SHP77 (cell line): ENCODE data around the gene TSPO.
A peak's percentile ranks its signal among the peaks of the same experiment; 100 is the strongest.
"Not testable (repeated sequence)": the region's sequence is repeated elsewhere in the genome, so short reads cannot be mapped to it uniquely, and the experiment has no call there.

Source experiments
- DNase-seq, 2 experiments: peaks; one replicate each; lab custom pipeline; 2025; lab: John Stamatoyannopoulos, UW

Gene TSPO

DNA sequence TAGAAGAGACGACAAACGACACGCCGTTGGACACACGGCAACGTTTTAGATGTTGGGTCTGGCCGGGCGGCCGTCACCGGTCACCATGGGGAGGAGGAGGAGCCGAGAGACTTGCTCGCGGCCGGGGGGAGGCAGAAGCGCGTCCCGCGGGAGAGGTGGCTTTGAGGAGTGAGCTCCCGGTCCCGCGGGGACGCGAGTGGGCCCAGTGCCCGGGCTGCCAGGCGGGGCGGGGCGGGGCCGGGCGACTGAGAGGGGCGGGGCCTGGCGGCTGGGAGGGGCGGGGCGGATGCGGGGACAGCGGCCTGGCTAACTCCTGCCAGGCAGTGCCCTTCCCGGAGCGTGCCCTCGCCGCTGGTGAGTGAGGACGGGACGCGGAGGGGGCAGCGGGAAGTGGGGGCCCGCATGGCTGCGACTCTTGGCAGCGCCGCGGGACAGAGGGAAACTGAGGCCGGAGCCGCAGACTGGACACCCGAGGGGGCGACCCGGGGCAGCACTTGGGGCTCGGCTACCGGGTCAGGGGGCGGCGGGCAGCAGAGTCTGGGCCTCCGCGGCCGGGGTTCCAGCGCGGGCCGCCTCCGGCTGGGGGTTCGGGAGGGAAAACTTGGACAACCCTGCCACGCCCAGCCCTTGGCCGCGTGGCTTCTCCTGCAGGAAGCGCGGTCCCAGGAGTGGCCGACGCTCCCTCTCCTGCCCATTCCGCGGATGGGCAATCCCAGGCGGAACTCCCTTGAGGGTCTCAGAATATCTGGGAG, at the start of gene TSPO:
Gene TSPO (plus strand): TSS at position 309 of the 752 bp plus-strand sequence. CDS start 7,680 bp downstream, outside the sequence.
- DNase-seq: no peak

DNA sequence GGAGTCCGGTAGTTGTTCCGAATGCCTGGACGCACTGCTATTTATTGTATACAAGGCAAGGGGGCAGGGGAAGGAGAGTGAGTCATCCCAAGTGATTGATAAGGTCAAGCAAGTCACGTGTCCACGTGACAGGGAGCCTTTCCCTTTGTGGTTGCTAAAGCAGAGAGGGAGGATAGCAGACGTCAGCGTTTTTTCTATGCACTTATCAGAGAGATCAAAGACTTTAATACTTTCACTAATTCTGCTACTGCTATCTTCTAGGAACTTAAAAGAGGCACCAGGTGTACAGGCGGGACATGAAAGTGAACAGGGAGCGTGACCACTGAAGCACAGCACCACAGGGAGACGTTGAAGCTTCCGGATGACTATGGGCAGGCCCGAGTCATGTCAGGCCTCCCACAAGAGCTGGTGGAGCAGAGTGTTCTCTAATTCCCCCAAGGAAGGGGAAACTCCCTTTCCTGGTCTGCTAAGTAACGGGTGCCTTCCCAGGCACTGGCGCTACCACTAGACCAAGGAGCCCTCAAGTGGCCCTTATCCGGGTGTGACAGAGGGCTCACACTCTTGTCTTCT, 47.2 kb upstream of the TSPO start:
- DNase-seq: peak in 1 of 2 experiments; percentile 22

DNA sequence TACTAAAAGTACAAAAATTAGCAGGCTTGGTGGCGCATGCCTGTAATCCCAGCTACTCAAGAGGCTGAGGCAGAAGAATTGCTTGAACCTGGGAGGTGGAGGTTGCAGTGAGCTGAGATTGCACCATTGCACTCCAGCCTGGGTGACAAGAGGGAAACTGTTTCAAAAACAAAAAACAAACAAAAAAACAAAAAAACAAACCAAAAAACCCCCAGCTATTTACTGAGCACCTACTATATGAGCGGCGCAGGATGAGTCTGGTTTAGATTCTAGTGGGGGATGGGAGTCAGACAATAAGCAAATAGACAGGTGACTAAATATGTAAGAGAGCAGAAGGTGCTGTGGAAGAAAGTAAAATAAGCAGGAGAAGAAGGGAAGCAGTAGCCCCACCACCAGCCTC, 46.4 kb upstream of the TSPO start:
- not testable (repeated sequence) for DNase-seq

DNA sequence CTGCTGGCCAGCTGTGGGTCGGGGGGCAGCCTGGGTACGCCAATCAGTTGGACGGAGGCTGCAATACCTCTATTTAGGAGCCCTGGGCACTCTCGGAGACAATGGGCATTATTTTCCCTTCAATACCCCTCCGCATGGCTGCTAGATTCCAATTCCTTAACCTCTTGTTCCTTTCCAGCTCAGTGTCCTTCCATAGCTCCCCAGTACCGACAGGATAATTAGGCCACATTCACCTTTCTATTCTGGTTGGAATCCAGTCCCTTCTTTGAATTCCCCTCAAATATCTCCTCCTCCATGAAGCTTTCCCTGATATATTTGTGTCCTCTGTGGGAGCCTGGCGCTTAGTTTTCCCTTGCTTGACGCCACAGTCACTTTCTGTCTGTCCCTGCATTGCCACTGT, 45.1 kb upstream of the TSPO start:
- no peak for DNase-seq

DNA sequence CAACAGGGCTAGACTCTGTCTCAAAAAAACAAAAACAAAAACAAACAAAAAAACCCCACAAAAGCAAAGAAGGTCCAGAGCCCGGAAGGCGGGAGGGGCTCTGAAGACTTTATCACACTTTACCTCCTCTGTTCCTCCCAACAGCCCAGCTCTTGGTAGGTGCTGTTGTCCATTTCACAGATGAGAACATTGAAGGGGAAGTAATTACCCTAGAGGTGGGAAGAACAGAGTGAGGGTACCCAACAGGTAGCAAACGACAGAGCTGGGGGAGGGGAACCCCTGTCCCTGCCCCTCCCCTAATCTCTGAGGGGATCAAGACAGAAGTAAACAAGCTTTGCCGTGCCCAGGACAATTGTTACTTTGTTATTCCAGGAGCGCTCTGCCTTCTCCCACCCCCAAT, 41.8 kb upstream of the TSPO start:
- DNase-seq: no peak

DNA sequence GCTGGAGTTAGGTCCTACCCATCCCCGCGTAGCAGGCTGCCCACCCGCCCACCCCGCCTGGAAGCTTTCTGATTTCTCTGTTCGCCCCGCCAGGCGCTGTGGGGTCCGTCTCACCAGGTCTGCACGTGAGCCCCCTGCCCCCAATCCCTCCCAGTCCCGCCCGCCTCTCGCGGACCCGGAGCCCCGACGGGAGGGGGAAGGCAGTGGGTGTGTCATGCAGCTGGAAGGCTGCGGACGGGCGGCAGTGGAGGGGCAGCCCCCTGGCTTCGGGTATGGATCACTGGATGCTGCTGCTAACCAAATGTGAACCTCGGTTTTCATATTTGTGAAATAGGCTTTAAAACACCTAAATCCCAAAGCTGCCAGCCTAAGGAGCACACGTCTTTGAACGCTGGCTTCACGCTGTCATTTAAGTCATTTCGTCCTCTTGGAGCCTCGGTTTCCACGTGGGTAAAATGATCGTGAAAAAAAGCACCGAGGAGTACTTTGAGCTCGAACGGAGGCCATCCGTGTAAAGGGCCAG, 41.4 kb upstream of the TSPO start:
- no peak for DNase-seq

DNA sequence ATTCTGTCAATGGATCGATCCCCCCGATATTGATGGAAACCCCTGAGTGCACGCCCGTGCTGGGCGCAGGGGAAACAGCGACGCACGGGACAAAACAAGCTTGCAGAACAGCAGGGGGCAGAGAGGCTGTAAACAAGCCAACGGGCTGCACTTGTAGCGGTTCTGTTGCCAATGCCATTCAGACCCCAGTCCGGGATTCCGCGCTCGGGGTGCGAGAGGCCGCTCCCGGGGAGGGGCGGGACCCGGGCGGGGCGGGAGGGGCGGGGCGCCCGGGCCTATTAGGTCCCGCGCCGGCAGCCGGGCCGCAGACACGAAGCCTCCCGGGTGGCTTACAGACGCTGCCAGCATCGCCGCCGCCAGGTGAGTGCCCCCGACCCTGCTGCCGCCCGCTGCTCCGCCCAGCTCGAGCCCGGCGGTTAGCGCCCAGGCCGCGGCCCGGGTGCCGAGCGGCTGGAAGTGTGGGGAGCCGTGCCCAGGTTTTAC, 40.9 kb upstream of the TSPO start, which contains the start of gene BIK:
Gene BIK (plus strand): TSS at position 307 of the 483 bp plus-strand sequence. CDS start 13,273 bp downstream, outside the sequence.
- DNase-seq: peak in 1 of 2 experiments; percentile 23

DNA sequence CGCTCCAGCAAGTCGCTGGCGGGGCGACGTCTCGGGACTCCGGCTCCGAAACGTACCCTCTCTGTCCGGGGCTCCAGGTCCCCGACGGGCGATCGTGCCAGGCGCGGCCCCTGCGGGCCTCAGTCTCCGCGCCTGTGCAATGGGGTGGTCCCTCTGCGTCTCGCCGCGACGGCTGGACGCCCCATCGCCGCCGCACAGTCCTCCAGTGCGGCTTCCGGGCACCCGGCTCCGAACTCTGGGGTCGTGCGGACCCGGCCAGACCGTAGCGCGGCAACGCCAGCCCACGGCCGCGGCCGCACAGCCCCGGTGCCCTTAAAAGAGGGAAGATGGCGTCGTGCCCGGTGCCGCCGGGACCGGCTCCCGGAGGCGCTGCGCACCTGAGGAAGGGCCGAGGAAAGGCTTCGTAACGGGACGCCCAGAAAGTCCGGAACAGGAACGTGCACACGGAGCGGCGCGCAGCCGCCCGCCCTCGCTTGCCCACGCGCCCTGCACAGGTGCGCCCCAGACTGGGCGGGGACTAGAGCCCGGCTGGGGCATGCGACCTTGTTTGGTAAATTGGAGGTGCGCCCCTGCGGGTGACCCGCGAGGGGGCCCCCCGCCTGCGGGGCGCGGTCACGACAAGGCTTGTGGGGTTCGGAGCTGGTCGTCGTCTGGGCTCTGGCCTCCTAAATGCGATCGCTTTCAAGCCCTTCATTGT, 40.3 kb upstream of the TSPO start:
- DNase-seq: no peak

DNA sequence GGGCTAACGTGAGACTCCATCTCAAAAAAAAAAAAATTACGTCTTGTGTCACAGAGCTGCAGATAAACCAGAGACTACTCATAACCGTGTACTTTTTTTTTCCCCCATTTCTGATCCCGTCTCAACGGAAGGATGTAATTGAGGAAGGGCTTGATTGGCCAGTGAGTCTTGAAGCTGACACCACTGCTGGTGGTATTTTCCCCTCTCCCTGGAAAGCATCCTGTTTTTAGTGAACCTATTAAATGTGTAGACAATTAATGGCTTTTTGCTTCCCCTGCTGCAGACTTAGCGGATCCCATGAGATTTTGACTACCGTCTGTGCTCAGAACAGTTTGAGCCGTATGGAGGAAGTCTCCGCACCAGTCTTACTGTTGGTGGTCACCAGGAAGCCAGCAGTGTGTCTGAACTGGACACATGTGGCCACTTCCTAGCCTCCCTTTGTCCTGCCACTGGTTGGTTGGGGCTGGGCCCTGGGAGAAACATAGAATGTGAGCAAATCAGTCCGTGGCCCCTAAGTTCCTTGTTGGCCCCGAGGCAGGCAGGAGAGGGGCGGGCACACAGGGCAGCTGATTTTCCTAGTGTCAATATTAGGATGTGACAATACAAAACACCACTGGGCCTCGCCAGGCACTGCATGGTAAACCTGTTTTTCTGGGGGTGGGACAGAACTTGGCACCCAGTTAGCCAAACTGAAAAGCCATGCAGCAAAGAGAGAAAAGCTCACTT, 37.7 kb upstream of the TSPO start:
- DNase-seq: no peak

DNA sequence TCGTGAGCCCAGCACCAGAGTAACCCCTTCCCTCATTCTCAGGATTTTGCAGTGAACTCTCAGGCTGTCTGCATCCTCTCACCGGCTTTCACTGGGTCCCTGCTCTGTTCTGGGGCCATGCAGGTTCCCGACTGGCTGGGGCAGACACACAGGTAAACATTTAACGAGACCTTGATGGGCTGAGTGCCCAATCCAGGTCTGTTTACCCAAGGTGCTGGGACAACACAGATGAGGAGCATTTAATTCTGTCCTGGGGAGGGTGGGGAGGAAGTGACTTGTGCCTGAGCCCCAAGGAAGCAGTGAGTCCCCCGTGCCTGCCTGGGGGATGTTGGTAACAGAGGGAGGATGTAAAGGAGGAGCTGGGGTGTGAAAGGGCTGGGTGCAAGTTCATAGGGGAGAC, 36.4 kb upstream of the TSPO start:
- DNase-seq: no peak

DNA sequence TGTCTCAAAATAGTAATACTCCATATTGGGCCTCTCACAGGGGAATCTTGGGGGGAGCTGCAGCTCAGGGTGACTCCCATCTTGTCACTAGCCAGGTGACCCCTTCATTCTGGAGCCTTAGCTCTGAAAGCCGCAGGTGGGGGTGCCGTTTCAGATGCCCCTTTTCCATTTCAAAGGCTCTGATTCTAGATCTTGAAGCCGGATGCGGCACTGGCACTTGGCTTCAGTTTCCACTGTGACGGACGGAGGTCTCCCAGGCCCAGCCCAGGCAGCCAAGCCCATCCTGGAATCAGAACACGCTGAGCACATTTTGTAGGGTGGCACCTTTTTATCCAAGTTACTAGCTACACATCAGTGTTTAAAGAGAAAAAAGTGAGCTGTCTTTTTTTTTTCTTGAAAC, 34.4 kb upstream of the TSPO start:
- DNase-seq: no peak

DNA sequence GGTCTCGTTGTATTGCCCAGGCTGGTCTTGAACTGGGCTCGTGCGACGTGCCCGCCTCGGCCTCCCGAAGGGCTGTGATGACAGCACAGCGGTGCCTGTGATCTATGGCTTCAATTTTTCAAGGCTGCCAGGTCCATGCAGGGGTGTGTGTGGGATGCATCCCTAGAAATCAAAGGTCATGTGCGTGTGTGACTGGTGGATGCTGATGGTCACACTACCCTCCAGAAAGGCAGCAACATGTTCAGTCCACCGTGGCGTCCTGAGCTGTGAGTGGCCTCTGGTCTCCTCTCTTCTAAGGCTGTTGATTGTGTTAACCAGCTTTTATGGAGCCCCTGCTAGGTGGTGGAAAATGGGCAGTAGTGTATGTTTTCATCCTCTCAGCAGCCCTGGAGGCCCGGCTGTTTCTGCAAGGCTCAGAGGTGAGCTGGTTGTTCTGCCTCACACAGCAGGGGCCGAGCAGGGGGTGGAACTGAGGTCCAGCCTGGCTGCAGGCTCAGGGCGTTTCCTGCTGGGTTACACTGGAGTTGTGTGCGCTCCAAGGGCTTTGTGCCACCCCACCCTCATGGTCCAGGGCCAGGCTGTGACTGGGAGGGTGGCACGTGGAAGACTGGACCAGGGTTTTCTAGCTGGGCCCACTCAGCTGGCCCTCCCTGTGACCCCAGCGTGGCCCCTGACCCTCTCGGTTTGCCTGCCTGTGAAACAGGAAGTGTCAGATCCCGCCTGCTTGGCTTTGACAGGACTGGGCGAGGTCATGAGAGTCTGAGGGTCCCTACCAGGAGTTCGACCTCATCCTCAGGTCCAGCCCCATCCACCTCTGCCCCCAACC, 33.1 kb upstream of the TSPO start:
- no peak for DNase-seq

DNA sequence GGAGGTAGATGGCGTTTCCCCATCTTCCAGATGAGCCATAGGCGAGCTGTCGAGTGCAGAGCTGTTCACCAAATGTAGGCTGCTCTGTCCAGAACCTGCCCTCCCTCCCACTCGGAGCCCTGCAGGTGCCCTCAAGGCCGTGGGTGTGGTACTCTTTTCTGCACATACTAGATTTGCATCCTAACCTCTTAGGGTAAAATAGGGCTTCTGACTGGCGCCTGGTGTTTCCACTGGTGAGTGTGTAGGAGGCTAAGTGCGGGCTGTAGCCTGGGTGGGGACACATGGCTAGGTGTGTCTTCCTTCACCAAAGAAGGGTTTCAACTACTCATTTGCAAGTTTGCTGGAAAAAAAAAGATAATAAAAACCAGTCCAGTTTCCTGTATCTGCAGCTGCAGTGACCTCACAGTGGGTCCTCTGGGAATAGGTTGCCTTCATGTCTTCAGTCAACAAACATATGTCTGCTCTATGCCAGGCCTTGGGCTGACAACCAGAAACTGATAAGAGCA, 32.4 kb upstream of the TSPO start:
- no peak for DNase-seq

DNA sequence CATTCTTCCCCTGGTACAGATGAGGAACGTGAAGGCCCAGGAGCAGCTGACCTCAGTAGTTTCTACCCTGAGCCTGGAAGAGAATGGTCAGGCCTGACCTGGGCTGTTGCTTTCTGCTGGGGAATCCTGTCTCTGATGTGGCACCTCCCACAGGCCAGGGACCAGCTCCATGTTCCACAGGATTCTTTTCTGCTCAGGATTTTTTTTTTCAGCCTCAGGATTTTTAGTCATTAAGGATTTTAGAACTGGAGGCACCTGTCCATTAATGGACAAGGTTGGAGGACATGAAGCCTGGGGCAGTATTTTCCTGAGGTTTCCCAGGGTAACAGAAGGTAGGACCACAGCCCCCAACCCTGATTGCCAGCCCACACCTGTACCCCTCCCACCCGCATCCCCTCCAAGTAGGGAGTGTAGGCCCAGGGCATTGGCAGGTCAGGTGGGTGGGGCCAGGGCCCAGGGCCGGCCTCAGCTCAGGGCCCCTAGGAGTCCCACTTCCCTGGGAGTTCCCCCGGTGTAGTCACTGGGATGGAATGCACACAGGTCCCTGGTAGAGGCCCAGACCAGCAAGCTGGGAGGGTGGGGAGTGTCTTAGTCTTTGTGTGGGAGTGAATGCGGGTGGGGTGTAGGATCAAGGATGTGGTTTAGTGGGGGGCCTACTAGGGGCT, 24.7 kb upstream of the TSPO start:
- no peak for DNase-seq

DNA sequence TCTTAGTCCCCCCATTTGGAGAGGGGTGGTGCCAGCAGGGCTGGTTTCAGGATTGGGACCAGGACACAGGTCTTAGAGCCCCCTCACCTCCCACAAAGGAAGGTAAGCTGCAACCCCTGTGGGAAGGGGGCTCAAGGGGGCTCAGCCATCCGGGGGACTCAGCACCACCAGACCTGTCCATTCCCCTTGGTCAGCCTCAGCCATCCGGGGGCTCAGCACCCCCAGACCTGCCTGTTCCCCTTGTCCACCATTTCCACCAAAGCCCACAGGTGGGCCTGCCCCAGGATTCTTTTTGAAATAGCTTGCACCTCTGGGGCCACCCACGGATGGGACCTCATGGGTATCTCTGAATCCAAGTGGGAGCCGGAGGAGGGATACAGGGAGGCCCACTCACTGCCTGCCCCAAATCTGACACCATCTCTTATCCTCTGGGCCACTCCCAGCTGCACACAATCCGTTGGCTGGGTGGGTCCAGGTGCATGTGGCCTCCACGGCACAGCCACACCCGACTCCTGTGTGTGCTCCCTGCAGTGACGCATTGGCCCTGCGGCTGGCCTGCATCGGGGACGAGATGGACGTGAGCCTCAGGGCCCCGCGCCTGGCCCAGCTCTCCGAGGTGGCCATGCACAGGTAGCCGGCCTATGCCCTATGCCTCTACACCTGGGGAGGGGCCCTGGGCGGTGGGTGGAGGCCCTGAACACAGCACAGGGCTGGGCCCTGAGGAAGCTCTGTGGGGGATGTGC, 24.0 kb upstream of the TSPO start:
- DNase-seq: no peak

DNA sequence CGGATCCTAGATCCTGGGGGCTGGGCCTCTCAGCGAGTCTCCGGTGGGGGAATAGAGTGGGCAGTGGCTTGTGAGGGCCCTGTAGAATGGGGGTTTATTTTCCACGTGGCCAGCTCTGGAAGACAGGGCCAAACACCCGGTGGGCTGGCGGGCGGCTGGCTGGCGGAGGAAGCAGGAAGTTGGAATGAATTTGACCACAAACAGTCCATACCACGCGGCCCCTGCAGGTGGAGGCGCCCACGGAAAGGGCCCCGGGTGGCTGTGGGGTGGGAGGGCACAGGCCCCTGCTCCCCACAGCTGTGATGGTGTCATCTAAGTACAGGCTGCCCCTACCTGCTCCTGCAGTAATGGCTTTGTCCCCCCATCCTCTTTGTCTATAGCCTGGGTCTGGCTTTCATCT, 23.2 kb upstream of the TSPO start:
- DNase-seq: no peak

DNA sequence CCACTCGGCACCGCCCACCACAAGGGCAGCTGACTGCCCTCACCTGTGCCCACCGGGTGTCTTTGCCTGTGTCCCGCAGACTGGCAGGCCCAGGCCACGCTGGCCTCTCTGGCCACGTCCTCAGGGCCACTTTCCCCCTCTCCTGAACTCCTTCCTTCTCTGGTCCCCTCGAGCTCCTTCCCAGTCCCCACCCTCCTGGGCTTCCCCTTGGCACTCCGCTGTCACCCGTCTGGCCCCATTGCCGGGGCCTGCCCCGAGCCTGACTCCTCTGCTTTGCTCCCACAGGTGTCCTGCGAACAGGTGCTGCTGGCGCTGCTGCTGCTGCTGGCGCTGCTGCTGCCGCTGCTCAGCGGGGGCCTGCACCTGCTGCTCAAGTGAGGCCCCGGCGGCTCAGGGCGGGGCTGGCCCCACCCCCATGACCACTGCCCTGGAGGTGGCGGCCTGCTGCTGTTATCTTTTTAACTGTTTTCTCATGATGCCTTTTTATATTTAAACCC, 22.4 kb upstream of the TSPO start:
- peak in 1 of 2 experiments; percentile 73 for DNase-seq

DNA sequence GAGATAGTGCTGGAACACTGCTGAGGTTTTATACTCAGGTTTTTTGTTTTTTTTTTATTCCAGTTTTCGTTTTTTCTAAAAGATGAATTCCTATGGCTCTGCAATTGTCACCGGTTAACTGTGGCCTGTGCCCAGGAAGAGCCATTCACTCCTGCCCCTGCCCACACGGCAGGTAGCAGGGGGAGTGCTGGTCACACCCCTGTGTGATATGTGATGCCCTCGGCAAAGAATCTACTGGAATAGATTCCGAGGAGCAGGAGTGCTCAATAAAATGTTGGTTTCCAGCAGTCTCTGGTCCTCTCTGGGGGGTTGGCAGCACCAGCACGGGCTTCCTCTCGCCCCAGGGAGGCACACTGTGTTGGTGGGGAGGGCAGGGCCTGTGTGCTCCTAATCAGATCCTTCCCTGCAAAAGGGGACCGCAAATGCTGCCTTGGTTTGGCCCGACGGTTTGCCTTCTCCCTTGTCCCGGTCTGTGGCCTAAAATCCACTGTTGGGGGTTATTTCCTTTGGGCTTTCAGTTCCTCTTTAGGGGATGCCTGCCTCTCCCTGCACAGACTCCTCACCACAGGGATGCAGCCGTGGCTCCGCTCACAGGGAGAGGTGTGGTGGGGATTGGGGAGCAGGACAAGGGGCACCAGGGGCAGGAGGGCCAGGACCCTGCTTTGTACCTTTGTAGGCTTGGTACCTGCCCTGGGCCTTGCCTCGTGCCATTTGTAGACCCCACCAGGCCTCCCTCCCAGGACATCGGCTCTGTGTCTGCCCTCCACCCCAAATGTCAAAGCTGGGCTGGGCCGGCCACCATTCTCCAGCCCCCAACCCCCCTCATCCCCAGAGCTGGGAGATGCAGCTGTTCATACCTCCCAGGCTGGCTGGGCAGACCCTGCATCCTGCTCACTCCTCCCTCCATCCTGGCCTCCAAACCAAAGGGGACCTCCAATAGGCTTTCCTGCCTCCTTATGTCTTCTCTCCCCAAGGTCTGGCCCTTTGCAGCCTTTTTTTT, 21.6 kb upstream of the TSPO start:
- no peak for DNase-seq
